ENCODE results near the gene SLC2A13.
"Not testable (repeated sequence)": the region's sequence is repeated elsewhere in the genome, so short reads cannot be mapped to it uniquely, and the experiment has no call there.

Gene SLC2A13

GRCh38 chr12:40106202-40106533 lies 287 bp upstream of the SLC2A13 start:
- peak in 3 of 56 donors; percentile 36 to 67 (median 39) for DNase-seq

DNA sequence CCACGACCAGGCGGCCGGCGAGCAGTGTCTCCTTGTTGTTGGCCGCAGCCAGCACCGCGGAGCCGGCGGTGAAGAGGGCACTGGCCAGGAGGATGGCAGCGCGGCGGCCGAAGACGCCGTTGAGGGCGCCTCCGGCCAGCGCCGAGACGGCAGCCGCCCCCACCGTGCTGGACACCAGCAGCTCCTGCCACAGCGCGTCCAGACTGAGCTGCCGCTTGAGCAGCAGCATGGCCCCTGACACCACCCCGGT lies 691 bp downstream of the SLC2A13 start:
- peak in 10 of 56 donors; percentile 0 to 45 (median 34) for DNase-seq

DNA sequence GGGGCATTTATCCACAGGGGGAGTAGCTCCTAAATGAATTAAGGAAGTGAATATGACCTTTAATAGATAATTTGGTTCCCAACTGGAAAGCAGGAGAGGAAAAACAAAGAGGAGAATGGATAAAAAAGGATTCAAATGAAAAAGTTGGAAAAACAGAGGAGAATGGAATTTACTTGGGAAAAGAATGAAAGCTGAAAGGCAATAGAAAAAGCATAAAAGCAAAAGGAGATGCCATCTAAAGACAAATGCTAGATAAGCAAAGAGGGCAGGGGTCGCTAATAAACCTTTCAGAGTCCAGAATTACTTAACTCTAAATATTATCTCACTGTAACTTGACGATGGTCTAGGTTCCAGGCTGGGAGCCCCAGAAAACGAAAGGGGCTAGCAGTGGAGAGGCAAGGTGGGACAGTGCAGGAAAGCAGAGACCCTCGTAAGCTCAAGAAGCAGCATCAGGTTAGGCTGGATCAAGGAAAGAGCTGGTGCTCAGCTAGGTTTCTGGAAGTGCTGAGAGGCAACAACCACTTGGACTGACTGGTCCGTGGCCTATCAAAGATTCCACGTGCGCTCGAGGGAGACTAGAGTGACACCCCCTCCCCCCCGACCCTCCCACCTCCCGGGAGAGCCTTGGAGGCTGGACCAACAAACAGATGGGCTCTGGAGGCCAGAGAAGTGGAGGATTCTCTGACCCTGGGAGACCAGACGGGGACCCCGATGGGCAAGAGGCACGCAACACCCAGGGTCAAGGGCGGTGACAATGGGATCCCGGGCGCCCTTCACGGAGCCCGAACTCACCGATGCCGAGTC lies 1.2 kb downstream of the SLC2A13 start:
- peak in 4 of 56 donors; percentile 8 to 45 (median 30) for DNase-seq

DNA sequence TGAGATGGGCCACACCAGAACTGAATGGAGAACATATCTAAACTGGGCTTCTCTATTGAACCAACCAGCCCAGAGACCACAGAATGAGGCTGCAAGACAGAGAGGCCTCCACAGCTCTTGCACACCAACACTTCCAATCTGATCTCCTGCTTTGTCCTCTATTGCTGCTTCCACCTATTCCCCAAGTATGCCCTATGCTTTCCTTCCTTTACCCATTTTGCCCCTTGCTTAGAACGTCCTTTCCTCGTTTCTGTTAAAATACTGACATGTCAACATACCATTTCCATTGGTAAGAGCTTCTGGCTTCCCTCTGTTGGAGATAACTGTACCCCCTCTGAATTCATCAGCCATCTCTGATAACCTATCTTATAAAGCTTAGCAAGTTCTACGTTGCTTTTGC lies 2.8 kb downstream of the SLC2A13 start:
- DNase-seq, result no peak

DNA sequence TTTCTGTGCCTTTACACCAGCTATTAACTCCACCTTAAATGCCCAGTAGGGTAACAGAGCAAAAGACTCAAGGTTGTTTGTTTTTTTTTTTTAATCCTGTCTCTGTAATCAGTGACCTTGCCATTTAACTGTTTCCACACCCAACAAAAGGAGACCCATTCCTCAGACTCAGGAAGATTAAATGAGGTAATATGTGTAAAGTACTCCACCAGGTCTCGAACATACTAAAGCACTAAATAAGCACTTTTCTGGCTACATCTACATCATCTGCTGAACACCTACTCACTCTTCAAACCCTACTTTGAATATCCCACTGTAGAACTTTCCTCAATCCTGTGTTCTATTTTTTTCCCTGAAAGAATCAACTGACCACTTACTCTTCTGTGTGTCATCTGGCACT lies 4.1 kb downstream of the SLC2A13 start:
- DNase-seq, result no peak

DNA sequence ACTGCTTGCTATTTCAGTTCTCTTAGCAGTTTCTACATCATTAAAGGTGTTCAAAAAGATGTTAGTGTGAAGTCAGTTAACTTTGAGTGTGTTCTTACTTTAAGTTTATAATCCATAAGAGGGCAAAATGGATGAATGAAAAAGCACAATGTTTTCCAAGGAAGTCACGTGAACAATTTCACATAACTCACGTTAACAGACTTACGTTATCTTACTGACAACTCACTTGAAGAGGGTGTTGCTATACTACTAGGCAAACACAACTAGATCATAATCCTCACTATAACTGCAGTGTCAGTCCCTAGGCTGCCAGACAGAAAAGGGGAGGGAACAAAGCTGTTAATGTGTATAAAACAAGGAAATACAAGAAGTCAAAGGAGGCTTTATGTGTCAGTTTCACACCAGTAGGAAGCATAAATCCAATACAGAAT lies 6.4 kb downstream of the SLC2A13 start:
- DNase-seq, result no peak

- no peak for DNase-seq
These were observed 7.3 kb downstream of the SLC2A13 start for GRCh38 chr12:40098406-40099145.

DNA sequence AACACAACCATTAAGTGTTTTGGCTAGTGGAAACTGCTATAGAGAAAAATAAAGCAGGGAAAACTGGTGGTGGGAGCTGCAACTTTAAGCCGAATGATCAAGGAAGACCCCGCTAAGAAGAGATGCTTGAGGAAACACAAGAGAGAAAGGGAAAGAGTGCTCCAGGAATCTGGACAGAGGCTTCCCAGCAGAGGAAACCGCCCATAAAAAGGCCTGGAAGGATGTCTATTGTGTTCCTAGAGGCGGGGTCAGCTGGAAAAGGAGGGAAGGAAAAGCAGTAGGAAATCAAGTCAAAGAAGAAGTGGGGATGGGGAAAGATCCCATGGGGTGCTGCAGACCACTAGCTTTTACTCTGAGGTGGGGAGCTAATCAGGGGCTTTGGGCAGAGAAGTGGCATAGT lies 12.4 kb downstream of the SLC2A13 start:
- DNase-seq, result no peak

DNA sequence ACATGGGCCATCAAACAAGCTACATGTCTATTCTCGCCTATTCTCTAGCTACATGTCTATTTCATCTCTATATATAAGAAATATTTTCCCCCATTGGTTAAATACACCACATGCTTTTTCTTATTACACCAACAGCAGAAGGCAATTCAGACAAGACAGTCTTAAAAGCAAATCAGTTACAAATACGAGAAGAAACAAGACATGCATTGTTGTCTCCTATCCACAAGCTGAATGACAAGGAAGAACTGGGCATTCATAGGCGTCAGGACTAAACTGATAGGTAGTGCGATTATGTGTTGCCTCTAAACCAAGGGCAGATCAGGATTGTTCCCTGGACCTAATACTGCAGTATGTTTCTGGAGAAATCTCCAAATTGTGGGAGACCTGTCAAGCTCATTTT lies 19.4 kb downstream of the SLC2A13 start:
- no peak for DNase-seq

DNA sequence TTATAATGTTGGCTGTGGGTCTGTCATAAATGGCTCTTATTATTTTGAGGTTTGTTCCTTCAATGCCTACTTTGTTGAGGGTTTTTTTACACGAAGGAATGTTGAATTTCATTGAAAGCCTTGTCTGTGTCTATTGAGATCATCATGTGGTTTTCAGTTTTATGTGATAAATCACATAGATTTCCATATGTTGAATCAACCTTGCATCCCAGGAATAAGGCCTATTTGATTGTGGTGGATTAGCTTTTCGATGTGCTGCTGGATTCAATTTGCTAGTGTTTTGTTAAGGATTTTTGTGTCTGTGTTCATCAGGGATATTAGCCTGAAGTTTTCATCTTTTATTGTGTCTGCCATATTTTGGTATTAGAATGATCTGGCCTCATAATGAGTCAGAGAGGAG lies 27.6 kb downstream of the SLC2A13 start:
- DNase-seq, result no peak

- no peak for DNase-seq
These were observed 30.4 kb downstream of the SLC2A13 start for GRCh38 chr12:40075458-40075857.

- DNase-seq, result no peak
These were observed 37.5 kb downstream of the SLC2A13 start for GRCh38 chr12:40068416-40068815.

GRCh38 chr12:40065636-40066035 lies 40.2 kb downstream of the SLC2A13 start:
- no peak for DNase-seq

DNA sequence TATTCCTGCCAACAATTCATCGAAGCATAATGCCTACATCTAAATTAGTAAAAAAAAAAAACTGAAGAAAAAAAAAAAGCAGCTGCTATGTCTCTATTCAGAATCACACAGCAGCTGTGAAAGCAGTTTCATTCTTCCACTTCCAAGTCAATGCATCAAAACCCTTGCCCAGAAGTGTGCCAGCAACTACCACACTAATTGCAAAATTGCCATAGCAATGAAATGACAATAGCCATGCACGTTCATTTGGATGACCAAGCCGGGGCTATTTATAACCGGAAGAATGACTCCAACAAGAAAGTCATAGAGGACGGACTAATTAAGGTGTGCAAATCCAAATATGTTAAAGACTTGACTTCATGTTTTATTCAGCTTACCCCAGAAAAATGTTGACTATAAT lies 42.5 kb downstream of the SLC2A13 start:
- DNase-seq, result peak in 14 of 56 donors; percentile 1 to 49 (median 16)

DNA sequence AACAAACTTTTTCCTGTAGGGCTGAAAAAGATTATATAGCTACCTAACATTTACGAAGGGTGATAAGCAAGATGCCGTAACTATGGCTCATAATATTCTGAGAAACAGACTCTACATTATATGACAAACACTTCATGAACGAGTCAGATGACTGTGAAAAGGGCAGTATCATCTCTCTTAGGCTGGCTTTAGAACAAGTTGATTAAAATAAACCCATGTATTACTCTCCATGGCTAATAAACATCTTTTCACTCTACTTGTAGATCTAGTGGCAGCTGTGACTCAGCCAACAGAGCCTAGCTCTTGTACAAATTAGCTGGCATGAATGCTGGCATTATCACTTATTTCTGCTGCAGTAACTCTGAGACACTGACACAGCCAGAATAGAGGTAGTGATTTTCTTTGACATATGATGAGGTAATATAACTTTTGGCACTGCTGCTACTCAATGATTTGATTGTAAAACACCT lies 47.1 kb downstream of the SLC2A13 start:
- DNase-seq, result peak in 7 of 56 donors; percentile 3 to 39 (median 6)

DNA sequence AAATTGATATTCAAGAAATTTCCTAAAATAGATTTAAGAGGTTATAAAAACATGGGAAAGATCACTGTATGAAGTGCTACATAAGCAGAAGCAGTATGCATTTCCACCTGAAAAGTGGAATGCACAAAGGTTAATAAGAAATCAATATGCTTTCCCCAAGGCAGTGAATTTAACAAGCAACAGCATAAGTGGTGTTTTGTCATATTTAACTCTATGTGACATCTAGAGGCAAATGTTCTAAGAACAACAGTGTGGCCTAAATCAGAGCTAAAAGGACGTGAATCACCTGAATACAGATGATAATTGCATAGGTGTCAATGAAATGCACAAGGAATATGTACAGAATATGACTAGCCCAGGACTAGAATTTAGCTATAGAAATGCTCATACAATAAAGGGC lies 49.5 kb downstream of the SLC2A13 start:
- no peak for DNase-seq

- no peak for DNase-seq
These were observed 50.1 kb downstream of the SLC2A13 start for GRCh38 chr12:40055776-40056175.

- no peak for DNase-seq
These were observed 50.7 kb downstream of the SLC2A13 start for GRCh38 chr12:40055228-40055579.

DNA sequence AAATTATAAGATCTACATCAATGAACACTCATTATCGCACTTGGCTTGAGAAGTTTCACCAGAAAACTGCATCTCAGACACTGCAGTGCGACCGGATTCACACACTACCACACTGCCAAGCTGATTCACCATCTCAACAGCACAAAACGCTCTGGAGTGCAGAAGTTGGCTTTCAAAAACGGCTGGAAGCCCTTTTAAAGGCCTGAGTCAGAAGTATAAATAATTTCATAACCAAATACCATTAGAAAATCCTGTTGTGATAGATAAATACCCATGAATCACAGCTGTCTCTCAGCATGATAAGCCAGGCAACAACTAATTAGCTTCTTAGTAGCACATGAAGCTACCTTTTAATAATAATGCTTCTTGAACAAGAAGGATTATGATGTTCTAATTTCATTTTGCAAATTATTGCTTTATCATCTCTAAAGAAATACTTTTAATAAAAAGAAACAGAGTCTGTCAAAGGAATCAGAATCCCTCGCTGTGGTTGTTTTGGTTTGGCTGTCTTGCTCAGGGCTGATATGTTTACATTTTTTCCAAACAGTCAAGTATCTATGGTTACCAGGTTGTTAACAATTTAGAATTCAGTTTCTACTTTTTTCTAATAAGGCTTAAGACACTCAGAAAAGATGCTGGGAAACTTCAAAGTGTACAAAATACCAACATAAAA lies 51.2 kb downstream of the SLC2A13 start:
- peak in 3 of 56 donors; percentile 11 to 15 (median 15) for DNase-seq

DNA sequence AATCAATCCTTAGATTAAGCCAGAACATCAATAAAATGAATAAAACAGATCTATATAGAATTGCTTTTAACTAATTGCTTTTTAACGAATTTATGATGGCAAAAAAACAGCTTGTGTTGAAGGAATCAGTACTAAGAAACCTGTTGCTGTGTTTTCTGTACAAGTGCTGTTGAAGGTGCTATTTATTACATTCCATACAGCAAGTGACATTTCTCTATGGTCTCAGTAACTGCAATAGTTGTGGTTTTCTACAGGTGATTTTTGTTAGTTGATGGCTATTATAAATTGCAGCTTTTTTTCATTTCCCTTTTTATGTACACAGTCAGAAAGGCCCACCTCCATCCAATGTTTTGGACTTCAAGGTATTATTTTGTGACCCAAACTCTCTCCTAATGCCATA lies 56.6 kb downstream of the SLC2A13 start:
- no peak for DNase-seq

- not testable (repeated sequence) for DNase-seq
These were observed 58.9 kb downstream of the SLC2A13 start for GRCh38 chr12:40047002-40047401.

- no peak for DNase-seq
These were observed 60.2 kb downstream of the SLC2A13 start for GRCh38 chr12:40045656-40046055.

DNA sequence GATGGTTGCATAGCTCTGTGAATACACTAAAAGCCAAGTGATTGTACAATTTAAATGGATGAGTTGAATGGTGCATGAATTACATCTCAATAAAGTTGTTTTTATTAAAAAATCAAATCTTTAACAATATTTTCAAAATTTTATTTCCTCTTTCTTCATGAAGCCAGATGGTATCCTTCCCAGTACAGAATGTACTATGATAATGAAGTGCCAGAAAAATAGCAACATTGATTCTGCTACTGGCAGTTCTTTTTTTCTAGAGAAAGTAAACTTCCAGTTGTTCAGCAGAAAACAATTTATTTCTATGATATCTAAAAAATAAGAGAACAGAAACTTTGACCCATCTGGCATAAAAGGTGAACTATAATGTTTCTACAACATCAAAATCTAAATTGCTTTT lies 61.5 kb downstream of the SLC2A13 start:
- no peak for DNase-seq

All from amygdala (tissue), 56 donors.